Activated CD4-positive, CD25-positive, alpha-beta regulatory T cell (primary cell): Measurements from ENCODE around the gene LRBA.
A peak's percentile ranks its signal among the peaks of the same experiment; 100 is the strongest.
"Not testable (repeated sequence)": the region's sequence is repeated elsewhere in the genome, so short reads cannot be mapped to it uniquely, and the experiment has no call there.

ENCODE experiments used
- DNase-seq, 4 experiments: peaks; one replicate each; lab custom pipeline; 2025; lab: John Stamatoyannopoulos, UW

Gene LRBA

DNA sequence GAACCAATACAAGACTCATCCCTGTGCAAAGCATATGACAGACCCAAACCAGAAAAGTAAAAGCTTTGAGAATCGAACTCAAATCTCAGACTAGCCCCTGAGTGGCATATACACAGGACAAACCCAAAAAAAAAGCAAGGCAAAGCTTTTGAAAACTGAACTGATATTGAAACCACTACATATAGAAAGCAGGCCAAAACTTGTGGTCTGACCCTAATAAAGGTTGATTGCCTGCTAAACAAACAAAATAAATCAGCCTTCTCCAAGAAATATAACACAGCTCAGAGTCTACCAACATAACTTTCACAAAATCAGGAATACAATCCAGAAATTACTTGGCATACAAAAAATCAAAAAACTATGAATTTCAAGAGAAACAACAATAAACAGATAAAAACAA lies 40.3 kb downstream of the LRBA start:
- DNase-seq: no peak

DNA sequence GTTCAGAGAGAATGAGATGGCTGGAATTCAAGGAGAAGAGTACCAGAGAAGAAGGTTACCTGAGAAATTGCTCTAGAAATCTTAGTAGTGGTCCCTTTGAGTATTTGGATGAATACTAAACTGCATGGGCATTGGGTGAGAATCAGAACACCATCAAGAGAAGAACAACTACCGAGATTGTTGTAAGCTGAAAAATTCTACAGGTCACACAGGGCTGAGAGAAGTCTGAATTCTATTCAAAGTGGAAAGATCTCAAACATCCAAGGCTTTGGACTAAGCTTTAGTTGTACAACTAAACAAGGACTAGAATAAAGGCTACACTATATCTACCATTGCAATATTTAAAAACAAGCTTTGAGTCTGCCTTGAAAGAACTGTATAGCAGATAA lies 40.8 kb downstream of the LRBA start:
- no peak for DNase-seq

DNA sequence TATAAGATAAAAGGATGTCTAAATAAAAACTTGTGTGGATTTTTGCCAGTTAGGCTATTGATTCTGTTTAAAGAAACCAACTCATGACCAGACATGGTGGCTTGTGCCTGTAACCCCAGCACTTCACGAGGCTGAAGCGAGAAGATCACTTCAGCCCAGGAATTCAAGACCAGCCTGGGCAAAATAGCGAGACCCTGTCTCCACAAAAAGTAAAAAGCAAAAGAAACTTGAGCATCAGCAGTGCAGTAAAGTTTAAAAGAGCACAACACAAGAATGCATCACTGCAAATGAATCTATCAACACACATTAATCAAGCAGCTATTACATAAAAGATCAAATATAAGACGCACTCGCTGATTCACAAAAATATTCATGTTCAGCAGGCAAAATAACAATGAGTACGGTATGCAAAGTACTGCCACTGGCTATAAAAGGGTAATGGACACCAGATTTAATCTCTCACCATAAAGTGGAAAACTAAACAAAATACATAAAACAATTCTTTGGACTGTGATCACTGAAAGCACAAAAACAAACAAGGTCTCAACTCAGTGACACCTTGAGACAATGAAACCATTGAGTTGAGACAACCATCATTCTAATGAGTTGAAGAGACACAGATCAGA lies 41.3 kb downstream of the LRBA start:
- DNase-seq: no peak

DNA sequence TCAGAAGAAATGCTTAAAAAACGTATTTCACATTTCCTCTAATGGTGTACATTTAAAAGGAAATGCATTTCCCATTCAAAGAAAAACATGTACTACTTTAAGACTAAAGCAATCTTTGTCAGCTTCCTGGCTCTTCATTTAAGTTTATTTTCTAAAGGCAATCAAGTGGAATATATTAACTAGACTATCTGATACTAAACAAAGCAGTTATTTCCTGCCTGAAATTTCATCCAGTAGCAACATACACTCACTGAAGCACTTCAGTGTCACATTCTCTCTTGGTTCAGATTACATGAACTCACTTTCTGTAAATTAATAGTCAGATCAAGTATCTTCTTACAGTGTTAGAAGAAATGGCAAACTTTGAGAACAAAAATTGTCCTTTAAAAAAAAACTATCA lies 42.5 kb downstream of the LRBA start:
- DNase-seq: no peak

DNA sequence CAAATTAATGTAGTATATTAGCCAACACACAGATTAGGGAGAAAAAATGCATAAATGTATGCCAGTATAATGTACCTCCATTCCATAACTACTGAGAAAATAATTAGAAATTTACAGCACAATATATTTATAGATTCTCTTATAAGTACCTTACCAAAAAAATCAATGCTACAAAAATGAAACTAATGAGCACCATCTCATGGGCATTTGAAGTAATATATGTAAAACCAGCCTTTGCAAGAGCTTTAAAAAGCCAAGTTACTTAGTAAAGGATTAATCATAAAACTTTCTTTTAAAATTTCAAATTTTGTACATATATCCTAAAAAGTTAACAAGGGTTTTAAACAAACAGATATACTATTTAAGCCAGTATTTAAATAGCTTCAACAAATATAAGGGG lies 43.2 kb downstream of the LRBA start:
- no peak for DNase-seq

DNA sequence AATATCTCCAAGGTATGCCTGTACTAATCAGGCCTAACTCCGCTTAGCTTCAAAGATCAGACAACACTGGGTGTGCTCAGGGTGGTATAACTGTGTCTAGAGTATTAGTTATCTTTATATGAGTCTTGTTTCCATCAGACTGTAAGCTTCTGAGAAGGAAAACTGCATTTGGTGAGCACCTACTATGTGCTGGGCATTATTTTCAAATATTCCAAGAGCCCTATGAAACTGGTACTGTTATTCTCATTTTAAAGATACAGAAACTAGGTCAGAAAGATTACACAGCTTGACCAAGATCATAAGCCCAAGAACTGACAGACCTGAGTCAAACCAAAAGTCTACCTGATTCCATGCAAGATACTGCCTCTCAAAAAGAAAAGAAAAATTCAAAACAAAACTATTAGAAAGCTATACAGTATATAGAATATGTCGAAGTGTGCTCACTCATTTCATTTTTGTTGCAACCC lies 44.4 kb downstream of the LRBA start:
- no peak for DNase-seq

DNA sequence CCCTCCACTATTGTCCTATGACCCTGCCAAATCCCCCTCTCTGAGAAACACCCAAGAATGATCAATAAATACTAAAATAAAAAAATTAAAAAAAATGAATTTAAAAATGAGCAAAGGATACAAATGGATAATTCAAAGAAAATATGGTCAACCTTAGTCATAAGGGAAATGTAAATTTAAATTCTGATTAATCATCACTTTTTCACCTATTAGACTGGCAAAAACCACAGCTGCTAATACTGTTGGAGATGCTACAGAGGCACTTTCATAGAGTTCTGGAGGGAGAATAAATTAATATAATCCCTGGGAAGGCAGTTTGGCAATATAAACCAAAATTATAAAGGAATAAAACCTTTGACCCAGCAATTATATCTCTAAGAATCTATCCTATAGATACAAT lies 50.3 kb downstream of the LRBA start:
- no peak for DNase-seq

DNA sequence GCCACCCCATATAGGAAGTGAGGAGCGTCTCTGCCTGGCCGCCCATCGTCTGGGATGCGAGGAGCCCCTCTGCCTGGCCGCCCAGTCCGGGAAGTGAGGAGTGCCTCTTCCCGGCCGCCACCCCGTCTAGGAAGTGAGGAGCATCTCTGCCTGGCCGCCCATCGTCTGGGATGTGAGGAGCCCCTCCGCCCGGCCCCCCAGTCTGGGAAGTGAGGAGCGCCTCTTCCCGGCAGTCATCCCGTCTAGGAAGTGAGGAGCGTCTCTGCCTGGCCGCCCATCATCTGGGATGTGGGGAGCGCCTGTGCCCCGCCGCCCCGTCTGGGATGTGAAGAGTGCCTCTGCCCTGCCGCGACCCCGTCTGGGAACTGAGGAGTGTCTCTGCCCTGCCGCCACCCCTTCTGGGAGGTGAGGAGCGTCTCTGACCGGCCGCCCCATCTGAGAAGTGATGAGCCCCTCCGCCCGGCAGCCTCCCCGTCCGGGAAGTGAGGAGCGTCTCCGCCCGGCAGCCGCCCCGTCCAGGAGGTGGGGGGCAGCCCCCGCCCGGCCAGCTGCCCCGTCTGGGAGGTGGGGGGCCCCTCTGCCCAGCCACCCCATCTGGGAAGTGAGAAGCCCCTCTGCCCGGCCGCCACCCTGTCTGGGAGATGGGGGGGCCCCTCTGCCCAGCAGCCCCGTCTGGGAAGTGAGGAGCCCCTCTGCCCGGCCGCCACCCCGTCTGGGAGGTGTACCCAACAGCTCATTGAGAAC lies 51.3 kb downstream of the LRBA start:
- DNase-seq: not testable (repeated sequence)

DNA sequence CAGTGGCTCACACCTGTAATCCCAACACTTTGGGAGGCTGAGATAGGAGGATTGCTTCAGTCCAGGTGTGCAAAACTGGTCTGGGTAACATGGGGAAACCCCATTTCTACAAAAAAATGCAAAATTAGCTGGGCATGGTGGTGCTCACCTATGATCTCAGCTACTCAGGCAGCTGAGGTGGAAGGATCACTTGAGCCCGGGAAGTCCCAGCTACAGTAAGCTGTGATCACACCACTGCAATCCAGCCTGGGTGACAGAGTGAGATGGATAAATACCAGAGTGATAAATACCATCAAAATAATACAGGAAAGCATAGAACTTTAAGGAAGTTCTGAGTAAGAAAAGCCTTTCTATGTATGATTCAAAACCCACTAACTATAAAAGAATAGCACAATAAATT lies 52.8 kb downstream of the LRBA start:
- no peak for DNase-seq

DNA sequence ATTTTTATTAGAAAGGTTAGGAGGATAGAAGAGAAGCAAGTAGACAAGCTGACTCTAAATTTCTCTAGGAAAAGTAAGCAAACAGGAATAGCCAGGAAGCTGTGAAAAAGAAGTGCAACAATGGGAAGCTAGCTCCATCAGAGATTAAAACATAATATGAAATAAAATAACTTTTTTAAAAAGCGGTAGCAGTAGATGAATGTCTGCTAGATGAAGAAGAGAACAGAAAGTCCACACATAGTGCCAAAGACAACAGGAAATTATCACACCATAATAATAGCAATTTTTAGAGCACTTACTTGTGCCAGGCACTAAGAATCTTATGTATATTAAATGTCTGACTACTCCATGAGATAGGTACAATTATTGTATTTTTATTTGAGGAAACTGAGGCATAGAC lies 53.5 kb downstream of the LRBA start:
- DNase-seq: no peak

DNA sequence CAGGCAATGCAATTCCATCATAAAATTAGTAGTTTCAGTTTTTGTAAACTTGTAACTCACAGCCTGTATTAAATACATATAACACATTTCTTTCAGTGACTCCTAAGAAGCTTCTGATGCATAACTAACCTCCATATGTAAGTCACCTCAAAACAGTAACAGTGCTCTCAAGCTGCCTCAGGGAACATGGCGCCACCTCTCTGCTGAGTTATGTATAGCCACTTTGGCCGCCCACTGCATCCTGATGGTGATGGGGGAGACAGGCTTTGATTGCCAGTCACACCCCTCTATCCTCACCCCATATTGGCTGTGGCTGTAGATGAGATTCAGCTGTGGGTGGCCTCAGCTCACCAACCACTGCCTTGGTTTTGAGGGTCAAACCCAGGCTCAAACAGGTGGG lies 54.3 kb downstream of the LRBA start:
- DNase-seq: peak in 2 of 4 experiments; percentile 5 to 16

DNA sequence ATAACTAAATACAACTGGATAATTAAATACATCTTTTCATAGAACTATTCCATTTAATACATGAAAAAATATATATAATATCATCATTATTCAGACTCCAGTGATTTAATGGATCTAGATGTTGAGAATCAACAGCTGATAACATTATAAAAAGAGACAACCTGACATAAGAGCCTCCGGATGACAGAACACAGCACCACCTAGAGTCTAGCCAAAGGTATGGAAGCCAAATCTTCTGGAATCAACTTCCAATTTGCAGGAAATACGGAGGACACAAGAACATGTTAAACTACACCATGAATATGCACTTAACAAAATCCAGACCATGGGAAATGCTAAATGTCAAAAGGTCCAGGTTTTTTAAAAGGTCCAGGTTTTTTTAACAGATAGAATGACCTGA lies 55.0 kb downstream of the LRBA start:
- DNase-seq: no peak

DNA sequence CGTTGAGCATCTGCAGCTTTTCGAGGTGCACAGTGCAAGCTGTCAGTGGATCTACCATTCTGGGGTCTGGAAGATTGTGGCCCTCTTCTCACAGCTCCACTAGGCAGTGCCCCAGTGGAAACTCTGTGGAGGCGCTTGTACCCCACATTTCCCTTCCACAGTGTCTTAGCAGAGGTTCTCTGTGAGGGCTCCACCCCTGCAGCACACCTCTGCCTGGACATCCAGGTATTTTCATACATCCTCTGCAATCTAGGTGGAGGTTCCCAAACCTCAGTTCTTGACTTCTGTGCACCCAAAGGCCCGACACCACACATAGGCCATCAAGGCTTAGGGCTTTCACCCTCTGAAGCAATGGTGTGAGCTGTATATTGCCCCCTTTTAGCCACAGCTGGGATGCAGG lies 57.1 kb downstream of the LRBA start:
- DNase-seq: not testable (repeated sequence)

DNA sequence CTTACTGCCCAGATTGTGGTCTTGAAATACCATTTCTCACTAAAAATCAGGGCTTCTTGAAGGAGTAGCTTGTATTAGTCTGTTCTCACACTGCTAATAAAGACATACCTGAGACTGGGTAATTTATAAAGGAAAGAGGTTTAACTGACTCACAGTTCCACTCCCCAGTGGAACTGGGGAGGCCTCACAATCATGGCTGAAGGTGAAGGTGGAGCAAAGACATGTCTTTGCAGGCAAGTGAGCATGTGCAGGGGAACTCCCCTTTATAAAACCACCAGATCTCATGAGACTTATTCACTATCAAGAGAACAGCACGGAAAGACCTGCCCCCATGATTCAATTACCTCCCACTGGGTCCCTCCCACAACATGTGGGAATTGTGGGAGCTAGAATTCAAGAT lies 58.0 kb downstream of the LRBA start:
- DNase-seq: not testable (repeated sequence)

DNA sequence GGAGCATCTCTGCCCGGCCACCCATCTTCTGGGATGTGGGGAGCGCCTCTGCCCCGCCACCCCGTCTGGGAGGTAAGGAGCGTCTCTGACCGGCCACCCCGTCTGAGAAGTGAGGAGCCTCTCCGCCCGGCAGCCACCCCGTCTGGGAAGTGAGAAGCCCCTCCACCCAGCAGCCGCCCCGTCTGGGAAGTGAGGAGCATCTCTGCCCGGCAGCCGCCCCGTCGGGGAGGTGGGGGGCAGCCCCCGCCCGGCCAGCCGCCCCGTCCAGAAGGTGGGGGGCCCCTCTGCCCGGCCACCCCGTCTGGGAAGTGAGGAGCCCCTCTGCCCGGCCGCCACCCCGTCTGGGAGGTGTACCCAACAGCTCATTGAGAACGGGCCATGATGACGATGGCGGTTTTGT lies 61.2 kb downstream of the LRBA start:
- DNase-seq: not testable (repeated sequence)

DNA sequence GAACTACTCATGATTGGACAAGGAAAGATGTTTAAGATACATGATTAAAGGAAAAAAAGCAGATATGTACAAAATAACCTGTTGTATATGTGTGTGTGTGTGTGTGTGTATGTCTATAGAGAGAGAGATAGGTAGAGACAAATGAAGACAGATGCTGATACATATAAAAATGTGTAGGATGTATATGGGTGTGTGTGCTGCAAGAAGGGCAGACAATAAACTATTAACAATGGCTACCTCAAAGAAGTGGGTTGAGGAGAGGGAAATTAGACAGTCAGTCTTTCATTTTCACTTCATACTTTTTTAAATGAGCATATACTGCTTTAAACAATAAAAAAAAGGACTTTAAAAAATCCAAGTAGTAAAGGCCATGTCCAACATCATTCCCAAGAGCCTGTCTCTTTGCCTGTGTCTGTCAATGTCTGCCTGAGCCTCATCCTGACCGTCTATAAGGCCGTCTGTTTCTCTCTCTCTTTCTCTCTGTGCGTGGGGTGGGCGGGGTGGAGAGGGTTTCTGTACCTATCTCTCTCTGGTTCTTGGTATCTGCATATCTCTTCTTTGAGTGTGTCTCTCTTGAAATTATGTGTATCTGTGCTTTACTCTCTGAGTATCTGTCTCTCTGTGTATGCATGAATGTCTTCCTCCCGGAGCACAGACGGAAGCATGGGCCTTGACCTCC lies 62.8 kb downstream of the LRBA start:
- no peak for DNase-seq

DNA sequence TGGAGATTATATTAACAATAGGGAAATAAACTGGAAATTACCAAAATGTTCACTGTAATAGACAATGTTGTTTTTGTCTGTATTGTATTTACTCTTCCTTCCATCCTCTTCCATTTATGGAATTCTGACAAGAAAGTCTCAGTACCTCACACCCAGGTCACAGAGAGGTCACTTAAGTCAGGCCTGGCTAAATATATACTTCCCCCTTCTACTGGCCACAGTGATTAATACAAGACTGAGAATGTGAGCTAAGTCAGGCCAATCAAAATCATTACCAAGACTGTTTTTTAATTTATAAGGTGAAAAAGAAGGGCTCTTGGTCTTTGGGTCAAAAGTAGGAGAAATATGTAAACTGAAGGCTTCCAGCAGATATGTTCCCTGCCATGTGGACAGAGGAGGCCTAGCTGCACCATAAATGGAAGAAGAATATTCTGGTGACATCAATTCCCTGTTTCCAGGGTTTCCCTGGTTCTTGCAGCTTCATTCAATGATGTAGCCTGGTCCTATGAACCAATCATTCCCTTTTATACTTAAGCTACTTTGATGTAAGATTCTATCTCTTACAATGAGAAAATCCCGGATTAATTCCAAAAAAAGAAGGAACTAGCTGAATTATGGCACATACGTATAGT lies 64.3 kb downstream of the LRBA start:
- no peak for DNase-seq

DNA sequence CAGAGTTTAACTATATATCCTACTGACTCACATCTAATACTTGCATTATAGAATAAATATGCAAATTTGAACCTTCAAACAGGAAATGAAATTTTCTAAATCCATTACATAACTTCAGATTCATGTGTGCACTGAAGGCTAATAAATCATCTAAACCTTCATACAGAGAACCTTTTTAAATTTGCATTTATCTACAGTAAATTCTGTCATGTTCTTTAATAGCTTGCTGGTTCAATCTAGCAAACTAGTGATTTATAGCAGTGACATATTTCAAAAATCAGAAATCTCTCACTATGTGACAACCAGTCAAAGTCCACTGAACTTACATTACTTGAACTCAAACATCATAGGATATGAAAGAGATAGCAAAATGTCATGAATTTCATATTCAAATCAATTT lies 65.1 kb downstream of the LRBA start:
- no peak for DNase-seq

DNA sequence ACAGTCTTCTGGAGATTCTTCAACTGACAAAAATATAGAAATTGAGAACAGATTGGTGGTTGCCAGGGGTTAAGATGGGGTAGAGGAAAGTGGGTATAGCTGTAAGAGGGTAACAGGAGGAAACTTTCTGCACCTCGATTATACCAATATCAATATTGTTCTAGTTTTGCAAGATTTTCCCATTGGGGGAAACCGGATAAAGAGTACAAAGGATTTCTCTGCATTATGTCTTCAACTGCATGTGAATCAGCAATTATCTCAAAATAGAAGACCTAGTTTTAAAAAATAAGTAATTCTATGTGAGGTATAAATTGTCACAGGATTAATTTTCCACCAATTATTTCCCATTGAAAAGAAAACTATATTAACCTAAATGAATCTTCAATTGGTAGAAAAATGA lies 65.7 kb downstream of the LRBA start:
- no peak for DNase-seq

DNA sequence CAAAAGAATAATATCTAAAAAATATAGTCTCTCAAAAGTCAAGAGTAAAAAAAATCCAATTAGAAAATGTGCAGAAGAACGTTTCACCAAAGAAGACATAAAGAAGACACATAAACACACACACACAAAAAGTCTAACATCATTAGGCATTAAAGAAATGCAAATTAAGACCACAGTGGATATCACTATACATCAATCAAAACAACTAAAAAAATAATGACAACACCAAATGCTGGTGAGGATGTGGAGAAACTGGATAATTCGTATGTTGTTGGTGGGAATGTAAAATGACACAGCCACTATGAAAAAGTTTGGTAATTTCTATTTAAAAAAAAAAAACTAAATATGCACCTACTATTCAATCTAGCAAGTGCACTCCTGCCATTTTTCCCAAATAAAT lies 66.4 kb downstream of the LRBA start:
- no peak for DNase-seq

DNA sequence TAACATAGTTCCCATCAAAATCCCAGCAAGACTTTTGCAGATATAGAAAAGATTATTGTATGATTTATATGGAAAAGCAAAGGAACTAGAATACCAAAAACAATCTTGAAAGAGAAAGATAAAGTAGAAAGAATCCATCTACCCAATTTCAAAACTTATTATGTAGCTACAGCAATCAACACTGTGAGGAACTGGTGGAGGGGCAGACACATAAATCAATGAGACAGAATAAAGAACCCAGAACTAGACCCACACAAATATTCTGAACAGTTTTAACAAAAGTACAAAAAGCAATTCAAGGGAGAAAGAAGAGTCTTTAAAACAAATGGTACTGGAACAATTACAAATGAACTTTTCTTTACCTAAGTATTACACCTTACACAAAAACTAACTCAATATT lies 67.0 kb downstream of the LRBA start:
- DNase-seq: no peak

DNA sequence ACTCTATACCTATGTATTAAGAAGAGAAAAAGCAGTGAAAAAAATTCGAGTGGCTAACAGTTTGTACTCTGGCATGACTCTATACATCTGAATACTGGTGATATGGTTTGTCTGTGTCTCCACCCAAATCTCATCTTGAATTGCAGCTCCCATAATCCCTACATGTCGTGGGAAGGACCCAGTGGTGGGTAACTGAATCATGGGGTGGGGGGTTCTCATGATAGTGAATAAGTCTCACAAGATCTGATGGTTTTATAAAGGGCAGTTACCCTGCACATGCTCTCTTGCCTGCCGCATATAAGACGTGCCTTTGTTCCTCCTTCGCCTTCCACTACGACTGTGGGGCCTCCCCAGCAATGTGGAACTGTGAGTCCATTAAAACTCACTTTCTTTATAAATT lies 70.4 kb downstream of the LRBA start:
- DNase-seq: no peak

DNA sequence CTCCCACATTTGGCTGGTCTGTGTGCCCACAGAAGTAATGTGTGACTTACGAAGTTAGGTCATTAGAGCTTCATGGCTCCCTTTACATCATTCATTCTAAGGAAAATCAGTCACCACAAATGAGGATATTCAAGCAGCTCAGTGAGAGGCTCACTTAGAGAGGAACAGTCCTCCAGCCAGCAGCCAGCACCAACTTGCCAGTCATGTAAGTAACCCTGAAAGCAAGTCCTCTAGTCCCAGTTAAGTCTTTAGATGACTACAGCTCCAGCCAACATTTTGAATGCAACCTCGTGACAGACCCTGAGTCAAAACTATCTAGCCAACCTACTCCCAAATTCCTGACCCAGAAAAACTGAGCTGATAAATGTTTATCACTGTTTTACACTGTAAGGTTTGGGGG lies 71.3 kb downstream of the LRBA start:
- no peak for DNase-seq
